GM21717 (cell line): ENCODE data around the gene ANKRD28.
A peak's percentile ranks its signal among the peaks of the same experiment; 100 is the strongest.
"Not testable (repeated sequence)": the region's sequence is repeated elsewhere in the genome, so short reads cannot be mapped to it uniquely, and the experiment has no call there.

Source experiments
- ATAC-seq: cut with Tn5 transposase; IDR thresholded peaks from one replicate; pipeline ENCODE4 v1.9.1; 2021; ENCODE audit warnings: mild to moderate bottlenecking, moderate library complexity; ENCODE audit not compliant: unreplicated experiment

Gene ANKRD28

DNA sequence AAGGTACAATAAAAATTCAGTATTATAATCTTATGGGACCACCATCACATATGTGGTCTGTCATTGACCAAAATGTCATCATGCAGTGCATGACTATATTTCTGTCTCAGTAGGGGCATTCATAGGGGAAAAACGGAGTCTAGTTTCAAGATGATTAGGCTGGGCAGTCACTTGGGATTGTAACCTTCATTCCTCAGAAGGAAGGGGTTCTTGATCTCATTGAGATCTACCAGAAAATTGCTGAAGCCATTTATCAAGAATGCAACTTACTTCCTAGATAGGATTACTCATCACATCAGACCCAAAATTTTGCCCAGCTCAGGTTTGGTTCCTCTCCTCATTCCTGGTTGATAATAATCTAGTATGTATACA, 158.9 kb downstream of the ANKRD28 start:
- ATAC-seq = peak; percentile 40

DNA sequence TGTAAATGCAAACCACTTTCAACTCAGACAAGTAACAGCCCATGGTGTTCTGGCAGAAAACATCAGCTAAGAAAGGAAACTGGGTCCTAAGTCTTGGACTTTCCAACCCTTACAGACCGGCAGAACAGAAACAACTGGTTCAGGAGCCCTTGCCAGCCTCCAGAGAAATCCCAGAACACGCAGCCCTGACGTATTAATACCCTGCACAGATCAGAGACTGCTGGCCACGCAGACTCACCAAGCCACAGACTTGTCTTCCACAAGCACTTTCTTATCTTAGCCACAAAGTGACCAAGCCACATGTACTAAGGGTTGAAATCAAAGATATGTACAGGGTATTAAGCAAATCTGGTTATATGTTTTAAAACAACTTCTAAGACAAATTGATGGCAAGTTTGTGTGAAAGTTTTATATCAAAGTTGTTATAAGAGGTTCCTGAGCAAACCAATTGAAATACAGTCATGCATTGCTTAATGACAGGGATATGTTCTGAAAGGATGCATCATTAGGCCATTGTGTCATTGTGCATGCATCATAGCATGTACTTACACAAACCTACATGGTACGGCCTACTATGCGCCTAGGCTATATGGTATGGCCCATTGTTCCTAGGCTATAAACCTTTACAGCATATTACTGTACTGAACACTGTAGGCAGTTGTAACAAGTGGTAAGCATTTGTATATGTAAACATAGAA, 159.4 kb downstream of the ANKRD28 start:
- ATAC-seq = no peak

DNA sequence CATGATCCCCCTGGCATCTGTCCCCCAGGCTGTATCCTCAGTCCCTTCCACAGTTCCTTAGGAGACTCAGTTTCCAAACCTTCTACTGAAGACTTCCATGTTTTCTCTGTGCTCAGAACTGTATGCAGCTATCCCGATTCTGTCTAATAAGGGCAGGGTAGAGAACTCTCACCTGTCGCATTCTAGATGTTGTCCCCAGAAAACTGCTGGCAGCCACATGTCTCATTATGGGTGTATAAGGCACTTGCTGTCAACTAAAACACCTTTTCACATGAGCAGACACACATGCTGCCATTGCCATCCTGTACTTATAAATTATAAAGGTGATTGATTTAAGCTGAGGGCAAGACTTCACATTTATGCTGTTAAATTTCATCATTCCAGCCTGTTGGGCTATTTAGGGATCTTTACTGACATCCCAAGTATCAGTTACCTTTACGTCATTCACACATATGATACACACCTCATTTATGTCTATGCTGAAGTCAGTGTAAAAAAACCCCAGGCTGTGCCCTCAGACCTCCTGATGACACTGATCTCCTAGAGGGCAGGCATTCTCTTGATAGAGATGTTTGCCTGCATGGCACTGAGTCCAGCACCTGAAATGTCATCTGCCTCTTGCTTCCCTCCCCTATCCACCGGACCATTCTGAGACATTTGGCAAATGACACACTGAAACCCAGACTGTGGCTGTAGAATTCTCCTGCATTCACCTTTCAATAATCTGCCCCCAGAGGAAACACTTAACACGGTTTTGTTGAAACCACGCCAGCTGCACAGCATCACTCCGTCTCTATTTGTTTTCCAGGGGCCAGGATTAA, 160.4 kb downstream of the ANKRD28 start:
- no peak for ATAC-seq

DNA sequence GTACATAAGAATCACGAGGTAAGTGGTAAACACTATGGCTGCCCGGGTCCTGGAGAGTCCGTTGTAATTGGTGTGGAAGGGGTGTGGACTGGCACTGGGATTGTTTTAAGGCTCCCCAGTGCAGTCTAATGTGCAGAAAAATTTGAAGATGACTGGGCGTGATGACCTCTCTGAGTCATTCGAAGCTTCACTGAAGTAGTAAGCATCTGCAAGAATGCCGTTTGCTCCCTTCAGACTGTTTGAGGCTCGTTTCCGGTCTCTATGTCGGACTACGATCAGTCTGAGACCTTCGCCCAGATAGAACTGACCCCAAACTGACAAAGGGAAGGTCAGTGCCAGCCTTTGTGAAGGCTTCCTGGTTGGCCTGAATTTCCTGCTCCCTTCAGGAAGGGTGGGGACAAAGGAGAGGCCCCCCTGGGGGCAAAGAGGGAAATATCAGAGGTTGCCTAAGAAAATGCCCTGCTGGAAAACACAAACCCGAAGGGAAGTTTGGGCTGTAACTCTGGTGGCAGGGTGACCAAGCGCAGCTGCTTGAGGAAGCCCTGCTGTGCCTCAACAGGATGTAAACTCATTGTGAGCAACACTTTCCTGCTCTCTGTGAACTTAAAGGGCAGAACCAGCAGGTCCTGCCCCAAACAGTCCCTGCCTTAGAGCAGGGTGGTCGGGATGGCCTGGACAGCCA, 161.6 kb downstream of the ANKRD28 start:
- ATAC-seq = no peak

DNA sequence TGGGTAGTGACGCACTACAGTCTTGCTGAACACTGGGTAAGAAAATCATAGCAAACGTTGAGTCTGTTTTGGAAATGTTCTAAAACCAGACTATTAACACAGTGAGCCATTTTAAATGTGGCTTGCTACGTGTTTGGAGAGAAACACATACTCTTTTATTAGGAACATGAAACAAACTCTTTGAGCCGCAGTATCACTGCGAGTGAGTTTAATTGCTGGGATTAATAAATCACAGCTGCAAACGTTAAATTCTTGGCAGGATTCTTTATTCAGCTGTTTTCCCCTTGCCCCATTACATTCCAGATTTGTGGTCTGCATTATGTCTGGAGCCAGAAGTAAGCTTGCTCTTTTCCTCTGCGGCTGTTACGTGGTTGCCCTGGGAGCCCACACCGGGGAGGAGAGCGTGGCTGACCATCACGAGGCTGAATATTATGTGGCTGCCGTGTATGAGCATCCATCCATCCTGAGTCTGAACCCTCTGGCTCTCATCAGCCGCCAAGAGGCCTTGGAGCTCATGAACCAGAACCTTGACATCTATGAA, 162.6 kb downstream of the ANKRD28 start:
- ATAC-seq = no peak

DNA sequence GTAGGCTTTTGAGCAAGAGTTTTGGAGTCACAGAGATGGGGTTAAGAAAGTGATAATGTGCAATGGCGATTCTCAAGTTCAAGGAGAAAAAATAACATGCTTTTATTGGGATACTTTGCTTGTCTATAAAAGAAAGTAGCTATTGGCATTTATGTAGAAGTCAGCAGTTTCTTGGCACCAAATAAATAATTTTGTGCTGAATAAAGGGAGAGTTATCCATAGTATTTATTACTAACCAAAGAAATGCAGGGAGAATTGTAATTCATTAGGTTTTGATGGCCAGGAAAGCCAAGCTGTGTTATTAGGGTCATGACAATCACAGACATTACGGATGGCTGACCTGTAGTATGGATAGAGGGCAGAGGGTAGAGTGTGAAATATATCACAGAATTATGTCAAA, 163.1 kb downstream of the ANKRD28 start:
- ATAC-seq = no peak

DNA sequence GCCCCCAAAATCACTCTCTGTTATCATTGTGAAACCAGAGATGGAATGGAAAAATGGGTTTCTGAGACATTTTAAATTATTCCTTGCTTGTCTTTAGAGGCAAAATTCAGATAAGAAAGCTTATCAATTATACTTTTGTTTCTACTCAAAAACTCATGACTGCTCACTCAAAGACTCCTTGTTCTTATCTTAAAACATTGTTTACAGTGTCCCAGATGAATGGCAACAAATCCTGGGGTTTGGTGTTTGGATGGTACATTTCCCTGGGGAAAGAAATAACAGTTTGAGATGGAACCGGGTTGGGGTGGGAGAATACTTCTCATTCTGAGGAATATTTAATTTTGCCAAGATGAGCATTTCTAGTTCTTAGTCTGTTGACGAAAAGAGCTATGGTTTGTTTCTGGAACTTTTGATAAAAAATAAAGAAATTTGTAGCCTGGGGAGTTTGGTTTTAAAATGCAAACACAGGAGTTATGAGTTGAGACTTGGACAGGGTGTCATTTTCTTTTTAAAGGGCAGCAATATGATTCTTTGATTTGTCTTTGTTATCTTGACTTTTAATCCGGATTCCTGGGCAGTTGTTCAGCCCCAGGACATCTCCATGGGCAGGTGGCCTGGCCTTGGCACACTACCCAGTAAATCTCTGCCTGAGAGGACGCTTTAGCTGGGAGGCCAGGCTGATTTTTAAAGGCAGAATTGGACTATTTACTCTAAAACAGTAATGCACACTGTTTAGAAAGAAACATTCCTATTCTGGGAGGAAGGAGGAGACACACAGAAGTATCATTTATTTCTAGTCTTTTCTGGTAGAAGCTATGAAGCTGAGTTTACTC, 163.8 kb downstream of the ANKRD28 start:
- ATAC-seq = no peak

DNA sequence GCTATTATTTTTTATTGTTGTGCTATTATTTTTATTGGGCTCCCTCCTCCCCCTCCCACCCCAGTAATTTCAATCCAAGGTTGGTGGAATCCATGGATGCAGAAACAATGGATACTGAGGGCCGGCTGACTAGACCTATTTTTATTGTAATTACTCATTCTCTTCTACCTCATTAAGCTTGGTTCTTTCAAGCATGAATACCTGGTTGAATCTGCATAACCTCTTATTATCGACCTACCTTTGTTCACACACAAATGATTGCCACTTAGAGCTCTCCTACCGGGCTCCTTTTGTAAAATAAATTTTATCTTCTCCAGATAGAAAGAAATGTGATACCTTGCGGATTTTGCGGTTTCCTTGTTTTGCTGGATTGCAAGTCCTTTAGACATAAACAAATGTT, 164.6 kb downstream of the ANKRD28 start:
- ATAC-seq = no peak

DNA sequence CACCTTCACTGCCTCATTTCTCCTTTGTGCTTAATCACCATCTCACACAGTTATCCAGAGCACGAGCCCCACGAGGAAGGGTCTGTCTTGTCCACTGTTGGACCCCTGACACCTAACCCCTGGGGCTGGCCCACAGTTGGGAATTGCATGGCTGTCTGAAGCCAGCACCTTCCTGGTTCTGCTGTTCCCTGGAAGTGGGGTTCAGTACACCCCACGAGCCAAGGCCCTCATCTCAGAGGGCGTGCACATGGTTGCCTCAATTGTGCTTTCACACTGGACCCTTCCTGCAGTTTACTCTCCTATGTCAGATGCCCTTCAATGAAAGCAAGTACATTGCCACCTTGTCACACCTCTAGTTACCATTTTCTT, 165.6 kb downstream of the ANKRD28 start:
- no peak for ATAC-seq

DNA sequence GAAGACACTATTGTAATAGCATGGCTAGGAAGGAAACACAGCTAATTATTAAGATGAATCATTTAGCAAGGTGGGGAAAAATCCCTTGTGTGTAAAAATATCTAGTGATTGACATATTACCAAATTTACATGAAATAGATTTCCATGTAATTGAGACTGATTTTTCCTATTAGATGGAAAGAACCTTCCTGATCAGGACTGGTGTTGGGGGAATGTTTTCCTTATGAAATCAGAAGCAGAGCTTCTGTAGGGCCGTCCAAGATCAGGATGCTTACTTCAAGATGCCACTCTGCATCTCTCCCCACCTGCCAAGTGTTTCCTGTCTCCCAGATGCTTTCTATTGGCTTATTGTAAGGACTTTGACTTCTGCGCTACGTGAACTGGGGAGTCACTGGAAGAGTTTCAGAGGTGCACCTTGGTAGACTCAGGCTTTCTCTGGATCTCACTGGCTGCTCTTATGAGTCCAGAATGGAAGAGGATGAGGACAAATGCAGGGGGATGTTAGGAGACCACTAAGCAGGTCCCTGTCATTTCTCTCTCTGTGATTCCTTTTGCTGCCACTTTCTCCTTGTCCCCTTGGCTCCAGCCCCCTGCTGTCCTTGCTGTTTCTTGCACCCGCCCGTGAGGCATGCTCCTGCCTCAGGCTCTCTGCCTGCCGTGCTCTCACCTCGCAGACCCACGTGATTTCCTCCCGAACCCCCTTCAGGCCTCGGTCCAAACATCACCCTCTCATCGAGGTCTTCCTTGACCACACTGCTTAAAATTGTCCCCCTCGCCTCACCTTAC, 166.2 kb downstream of the ANKRD28 start:
- ATAC-seq = no peak

DNA sequence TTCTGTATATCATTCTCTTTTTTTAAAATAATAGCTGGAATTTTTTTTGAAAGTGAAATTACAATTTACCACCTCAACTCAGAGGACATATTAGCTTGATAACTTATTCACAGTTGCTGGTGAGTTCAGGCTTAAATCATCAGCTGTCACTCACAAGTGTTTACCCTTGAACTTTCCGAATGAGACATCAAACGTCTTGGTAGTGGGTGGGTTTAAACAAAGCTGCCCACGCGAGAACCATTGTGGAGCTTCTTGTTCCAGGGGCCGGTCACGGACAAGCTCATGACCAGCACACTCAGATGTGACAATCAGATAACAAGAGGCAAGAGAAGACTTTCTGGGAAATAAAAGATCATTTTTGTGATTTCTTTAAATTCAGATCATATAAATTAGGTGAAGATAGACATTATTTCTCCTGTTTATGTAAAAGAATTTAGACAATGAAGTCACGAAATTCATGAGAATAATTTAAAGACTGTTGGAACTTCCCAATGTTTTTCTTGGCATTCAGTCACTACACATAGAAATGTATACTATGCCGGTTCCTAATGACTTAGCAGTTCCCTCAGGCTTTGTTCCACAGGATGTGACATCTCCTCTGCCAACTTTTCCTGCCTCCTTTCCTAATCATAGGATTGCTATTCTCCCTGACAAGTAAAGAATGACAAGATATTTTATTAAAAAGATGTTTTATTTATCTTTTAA, 167.0 kb downstream of the ANKRD28 start:
- peak; percentile 44 for ATAC-seq

DNA sequence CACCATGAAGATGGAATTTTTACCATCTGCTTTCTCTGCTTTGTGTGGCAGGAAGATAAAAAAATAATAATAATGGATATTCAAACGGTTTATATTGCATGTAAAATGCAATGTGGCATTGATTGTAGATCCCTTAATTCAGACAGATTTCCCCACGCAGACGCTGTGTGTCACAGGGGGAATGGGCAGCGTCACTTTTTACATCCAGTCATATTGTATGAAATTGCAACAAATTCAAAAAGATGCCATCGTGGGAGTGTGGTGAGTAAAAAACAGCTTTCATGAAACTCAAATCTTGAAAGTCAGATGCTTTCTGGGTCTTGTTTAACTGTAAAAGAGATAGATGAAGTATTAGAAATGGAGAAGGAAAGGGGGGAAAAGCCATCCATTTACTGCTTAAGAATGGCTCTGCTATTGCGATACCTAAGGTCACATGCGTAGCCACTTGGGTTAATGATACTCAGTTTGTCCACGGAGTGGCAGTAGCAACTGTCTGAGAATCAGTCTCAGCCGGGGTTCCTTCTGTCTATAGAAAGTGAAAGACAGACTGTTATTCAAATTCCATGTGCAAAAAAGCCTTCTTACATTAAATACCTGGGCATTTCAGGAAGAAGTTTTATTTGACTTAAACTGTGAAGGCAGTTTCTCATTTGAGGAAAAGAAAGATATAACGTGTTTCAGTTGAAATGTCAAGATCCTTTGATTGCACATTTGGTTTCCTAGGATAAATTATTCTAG, 167.8 kb downstream of the ANKRD28 start:
- peak; percentile 90 for ATAC-seq

DNA sequence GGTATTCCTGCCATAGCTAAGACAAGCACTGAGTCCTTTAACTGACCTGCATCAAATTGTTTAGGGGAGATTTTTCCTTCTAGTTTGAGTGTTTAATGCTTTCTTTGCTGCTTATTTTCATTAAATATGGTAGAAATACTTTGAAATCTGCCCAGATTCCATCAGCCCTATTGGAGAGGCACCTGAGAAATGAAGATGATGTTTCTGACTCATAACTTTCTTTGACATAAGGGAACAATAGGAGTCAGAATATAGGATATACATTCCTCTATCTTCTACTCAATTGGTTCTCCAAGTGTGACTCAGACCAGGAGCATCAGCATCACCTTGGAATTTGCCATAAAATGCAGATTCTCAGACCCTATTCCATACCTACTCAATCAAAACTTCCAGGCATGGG, 168.8 kb downstream of the ANKRD28 start:
- ATAC-seq = no peak

DNA sequence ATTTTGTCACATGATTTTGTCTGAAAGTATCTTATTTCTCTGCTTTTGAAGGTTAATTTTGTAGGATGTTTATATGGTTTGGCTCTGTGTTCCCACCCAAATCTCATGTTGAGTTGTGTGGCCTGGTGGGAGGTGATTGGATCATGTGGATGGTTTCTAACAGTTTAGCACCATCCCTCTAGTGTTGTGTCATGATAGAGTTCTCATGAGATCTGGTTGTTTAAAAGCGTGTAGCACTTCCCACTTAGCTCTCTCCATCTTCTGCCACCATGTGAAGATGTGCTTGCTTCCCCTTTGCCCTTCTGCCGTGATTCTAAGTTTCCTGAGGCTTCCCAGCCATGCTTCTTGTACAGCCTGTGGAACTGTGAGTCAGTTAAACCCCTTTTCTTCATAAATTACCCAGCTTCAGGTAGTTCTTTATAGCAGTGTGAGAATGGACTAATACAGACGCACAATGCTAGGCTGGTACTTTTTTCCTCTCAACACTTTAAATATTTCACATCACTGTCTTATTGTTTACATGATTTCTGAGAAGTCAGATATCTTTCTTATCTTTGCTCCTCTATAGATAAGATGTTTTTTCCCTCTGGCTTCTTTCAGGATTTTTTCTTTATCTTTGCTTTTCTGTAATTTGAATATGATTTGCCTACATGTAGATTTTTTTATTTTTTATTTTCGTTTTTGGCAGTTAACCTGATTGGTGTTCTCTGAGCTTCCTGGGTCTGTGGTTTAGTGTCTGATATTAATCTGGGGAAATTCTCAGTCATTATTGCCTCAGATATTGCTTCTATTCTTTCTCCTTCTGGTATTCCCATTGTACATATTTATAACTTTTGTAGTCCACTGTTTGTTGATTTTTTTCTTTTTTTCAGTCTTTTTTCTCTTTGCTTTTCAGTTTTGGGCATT, 174.0 kb downstream of the ANKRD28 start:
- no peak for ATAC-seq

DNA sequence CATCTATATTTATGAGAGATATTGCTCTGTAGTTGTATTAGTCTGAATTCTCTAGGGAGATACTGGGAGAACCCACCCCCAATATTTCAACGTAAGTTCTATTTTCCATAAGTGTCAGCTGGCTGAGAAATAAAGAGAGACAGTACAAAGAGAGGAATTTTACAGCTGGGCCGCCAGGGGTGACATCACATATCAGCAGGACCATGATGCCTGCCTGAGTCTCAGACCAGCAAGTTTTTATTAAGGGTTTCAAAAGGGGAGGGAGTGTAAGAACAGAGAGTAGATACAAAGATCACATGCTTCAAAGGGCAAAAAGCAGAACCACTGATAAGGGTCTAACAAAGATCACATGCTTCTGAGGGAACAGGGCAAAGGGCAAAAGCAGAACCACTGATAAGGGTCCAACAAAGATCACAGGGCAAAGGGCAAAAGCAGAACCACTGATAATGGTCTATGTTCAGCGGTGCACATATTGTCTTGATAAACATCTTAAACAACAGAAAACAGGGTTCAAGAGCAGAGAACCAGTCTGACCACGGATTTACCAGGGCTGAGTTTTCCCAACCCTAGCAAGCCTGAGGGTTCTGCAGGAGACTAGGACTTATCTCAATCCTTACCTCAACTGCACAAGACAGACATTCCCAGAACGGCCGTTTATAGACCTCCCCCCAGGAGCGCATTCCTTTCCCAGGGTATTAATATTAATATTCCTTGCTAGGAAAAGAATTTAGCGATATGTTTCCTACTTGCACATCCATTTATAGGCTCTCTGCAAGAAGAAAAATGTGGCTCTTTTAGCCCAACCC, 177.9 kb downstream of the ANKRD28 start:
- not testable (repeated sequence) for ATAC-seq
